ENCODE results near the gene ATXN1. TPM values are rescaled to one million over a fixed set of nuclear protein-coding genes. Genes with fewer than 3 reads are reported as not detected.

ATXN1 gene
- total RNA-seq, 1 donor from 2014 or later = 64.5 TPM

GRCh38 chr6:16748025-16748319 is 13.3 kb downstream of the ATXN1 start:
- H3K36me3 Mint-ChIP-seq (ENCODE audit: low read depth) = peaks cover 13% of the 10 kb centered on the region
- H3K4me3 Mint-ChIP-seq (ENCODE audit: unreplicated experiment) = no peak overlapping the region
- DNase-seq (ENCODE audit: low spot score) = no peak
- no peaks in the 10 kb centered on the region for H3K9me3 Mint-ChIP-seq (ENCODE audit: low read depth)
- H3K4me1 Mint-ChIP-seq (ENCODE audit: low read depth) = peaks cover 71% of the 10 kb centered on the region
- H3K27me3 Mint-ChIP-seq (ENCODE audit: low read depth) = no peaks in the 10 kb centered on the region
- TF ChIP-seq CTCF (IDR thresholded peaks at IDR 0.05) = no peak
- peak overlapping the region; percentile 88 for H3K27ac Mint-ChIP-seq (ENCODE audit: unreplicated experiment)

DNA sequence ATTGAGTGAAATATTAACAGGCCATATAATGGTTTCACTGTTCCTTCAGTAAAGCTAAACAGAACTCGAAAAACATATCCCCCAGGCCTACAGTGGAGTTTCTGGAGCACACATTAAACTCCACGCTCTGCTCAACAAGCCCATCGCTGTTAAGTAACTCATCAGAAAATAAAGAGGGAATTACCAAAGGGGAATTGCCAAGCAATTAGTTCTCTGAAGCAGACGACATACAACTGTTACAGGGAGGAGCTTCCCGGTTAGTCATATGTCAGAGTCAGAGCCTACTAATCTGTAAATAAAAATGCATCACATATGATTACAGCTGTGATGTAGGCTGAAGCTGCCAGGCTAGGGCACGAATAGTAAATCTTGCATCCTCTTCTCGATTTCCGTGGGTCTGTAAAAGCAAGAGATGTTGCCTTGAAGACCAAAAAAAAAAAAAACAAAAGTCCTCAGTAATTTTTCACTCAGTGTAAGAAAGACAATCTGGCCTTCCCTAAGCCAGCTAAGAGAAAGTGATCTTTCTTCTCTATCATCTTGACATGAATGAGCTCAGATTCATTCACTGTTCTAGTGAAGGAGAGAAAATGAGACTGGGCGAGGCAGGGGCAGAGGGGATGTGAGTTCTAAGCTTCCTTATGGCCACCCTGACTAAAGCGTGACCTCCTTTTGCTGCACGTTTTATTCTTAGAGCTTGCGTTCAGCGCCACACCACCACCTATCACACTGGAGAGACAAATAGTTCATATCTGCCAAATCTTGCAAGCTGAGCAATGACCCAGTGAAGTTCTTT is 13.8 kb downstream of the ATXN1 start:
- H3K9me3 Mint-ChIP-seq (ENCODE audit: low read depth) = no peaks in the 10 kb centered on the region
- no peaks in the 10 kb centered on the region for H3K27me3 Mint-ChIP-seq (ENCODE audit: low read depth)
- H3K4me1 Mint-ChIP-seq (ENCODE audit: low read depth) = peaks cover 71% of the 10 kb centered on the region
- no peak overlapping the region for H3K4me3 Mint-ChIP-seq (ENCODE audit: unreplicated experiment)
- TF ChIP-seq CTCF (IDR thresholded peaks at IDR 0.05) = no peak
- peak overlapping the region; percentile 88 for H3K27ac Mint-ChIP-seq (ENCODE audit: unreplicated experiment)
- DNase-seq (ENCODE audit: low spot score) = no peak
- H3K36me3 Mint-ChIP-seq (ENCODE audit: low read depth) = peaks cover 13% of the 10 kb centered on the region

DNA sequence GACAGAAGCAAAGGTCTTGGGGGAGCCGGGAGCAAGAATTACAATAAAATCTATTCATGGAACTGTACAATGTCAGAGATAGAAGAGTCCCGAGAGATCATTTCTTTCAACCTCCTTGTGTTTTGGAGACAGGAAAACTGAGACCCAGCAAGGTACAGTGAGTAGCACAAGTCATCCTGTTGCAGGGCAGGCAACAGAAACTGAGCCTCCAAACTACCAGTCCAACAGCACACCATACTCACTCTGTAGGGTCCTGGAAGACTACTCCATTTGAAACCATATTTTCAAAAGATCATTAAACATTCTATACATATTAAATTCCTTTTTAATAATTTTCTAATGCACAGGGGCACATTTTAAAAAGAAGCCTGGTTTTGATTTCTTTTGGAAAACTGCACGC is 14.4 kb downstream of the ATXN1 start:
- H3K4me3 Mint-ChIP-seq (ENCODE audit: unreplicated experiment) = no peak overlapping the region
- peak overlapping the region; percentile 71 for H3K27ac Mint-ChIP-seq (ENCODE audit: unreplicated experiment)
- H3K27me3 Mint-ChIP-seq (ENCODE audit: low read depth) = no peaks in the 10 kb centered on the region
- H3K4me1 Mint-ChIP-seq (ENCODE audit: low read depth) = peaks cover 71% of the 10 kb centered on the region
- no peak for TF ChIP-seq CTCF (IDR thresholded peaks at IDR 0.05)
- H3K36me3 Mint-ChIP-seq (ENCODE audit: low read depth) = peaks cover 13% of the 10 kb centered on the region
- DNase-seq (ENCODE audit: low spot score) = no peak
- H3K9me3 Mint-ChIP-seq (ENCODE audit: low read depth) = no peaks in the 10 kb centered on the region

DNA sequence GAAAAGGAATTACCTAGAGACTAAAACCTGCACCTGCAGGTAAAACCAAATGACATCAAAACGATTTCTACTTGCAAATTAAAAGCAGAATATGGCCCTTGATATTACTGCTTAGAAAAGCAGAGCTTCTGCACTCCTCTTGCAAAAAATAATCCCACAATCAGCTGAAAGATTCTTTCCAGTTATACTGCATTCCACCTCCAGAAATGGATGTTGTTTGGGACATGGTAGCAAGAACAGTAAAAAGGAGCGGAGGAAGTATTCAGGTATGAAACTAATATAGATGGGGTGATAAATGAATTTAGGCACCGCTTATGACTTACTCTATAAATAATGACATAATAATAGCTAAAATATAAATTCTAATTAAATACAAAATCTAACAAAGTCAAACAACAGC is 14.9 kb downstream of the ATXN1 start:
- no peak for DNase-seq (ENCODE audit: low spot score)
- Mint-ChIP-seq H3K4me1 (ENCODE audit: low read depth) (peaks cover 71% of the 10 kb centered on the region), H3K27ac (ENCODE audit: unreplicated experiment) (peak overlapping the region; percentile 71), H3K9me3 (ENCODE audit: low read depth) (no peaks in the 10 kb centered on the region), H3K27me3 (ENCODE audit: low read depth) (no peaks in the 10 kb centered on the region), H3K36me3 (ENCODE audit: low read depth) (peaks cover 13% of the 10 kb centered on the region), H3K4me3 (ENCODE audit: unreplicated experiment) (no peak overlapping the region)
- no peak for TF ChIP-seq CTCF (IDR thresholded peaks at IDR 0.05)

- H3K27me3 Mint-ChIP-seq (ENCODE audit: low read depth) = no peaks in the 10 kb centered on the region
- peak overlapping the region; percentile 24 for H3K27ac Mint-ChIP-seq (ENCODE audit: unreplicated experiment)
- DNase-seq (ENCODE audit: low spot score) = no peak
- peaks cover 3% of the 10 kb centered on the region for H3K36me3 Mint-ChIP-seq (ENCODE audit: low read depth)
- TF ChIP-seq CTCF (IDR thresholded peaks at IDR 0.05) = no peak
- peaks cover 78% of the 10 kb centered on the region for H3K4me1 Mint-ChIP-seq (ENCODE audit: low read depth)
- H3K4me3 Mint-ChIP-seq (ENCODE audit: unreplicated experiment) = no peak overlapping the region
- no peaks in the 10 kb centered on the region for H3K9me3 Mint-ChIP-seq (ENCODE audit: low read depth)
Observed at GRCh38 chr6:16743664-16744210, 17.5 kb downstream of the ATXN1 start.

Data from chondrocyte (in vitro differentiated cells).